Liver (tissue), 9 donors: ENCODE data around the gene GPX4. TPM values are rescaled to one million over a fixed set of nuclear protein-coding genes. Genes with fewer than 3 reads are reported as not detected.

Experiments used
- DNase-seq: peaks from one replicate; pipeline ENCODE4 v3.0.0-alpha.2; 2017; ENCODE audit warnings: low spot score
- H3K27ac ChIP-seq, 2 donors: one replicate each; pipeline ENCODE4 v1.7.0; 2013; ENCODE audit warnings: inconsistent platforms in 2 of 2, low read length in 2 of 2, control low read depth in 1 of 2, low read depth in 1 of 2, mild to moderate bottlenecking in 1 of 2
- H3K27me3 ChIP-seq, 4 donors: one replicate each; pipeline versions ENCODE4 v1.6.1 to v1.7.0; 2013; ENCODE audit warnings: low read length in 3 of 4, inconsistent platforms in 1 of 4, mild to moderate bottlenecking in 1 of 4, moderate library complexity in 1 of 4; ENCODE audit not compliant: control insufficient read depth in 4 of 4, insufficient read depth in 4 of 4
- H3K36me3 ChIP-seq, 4 donors: one replicate each; pipeline versions ENCODE4 v1.6.1 to v1.7.0; 2013; ENCODE audit warnings: low read length in 3 of 4, mild to moderate bottlenecking in 3 of 4, low read depth in 1 of 4, moderate library complexity in 1 of 4; ENCODE audit not compliant: control insufficient read depth in 4 of 4, insufficient read depth in 3 of 4
- H3K4me1 ChIP-seq, 4 donors: one replicate each; pipeline versions ENCODE4 v1.6.1 to v1.7.0; 2013; ENCODE audit warnings: low read length in 3 of 4, mild to moderate bottlenecking in 3 of 4, moderate library complexity in 1 of 4; ENCODE audit not compliant: control insufficient read depth in 4 of 4, insufficient read depth in 4 of 4
- H3K4me3 ChIP-seq, 3 donors: one replicate each; pipeline versions ENCODE4 v1.6.1 to v1.7.0; 2013; ENCODE audit warnings: low read length in 3 of 3, control low read depth in 1 of 3, low read depth in 1 of 3, mild to moderate bottlenecking in 1 of 3
- H3K9ac ChIP-seq, 2 donors: one replicate each; pipeline ENCODE4 v1.7.0; 2013; ENCODE audit warnings: low read length in 2 of 2, mild to moderate bottlenecking in 2 of 2, moderate library complexity in 2 of 2, control low read depth in 1 of 2, low read depth in 1 of 2
- H3K9me3 ChIP-seq, 4 donors: one replicate each; pipeline versions ENCODE4 v1.6.1 to v1.7.0; 2013; ENCODE audit warnings: low read length in 3 of 4; ENCODE audit not compliant: control insufficient read depth in 4 of 4
- EGR1 ChIP-seq, 2 donors: IDR thresholded peaks; 2 replicates each; pipeline ENCODE4 v1.6.1; 2016 to 2018; ENCODE audit warnings: antibody characterized with exemption in 2 of 2, low read depth in 2 of 2
- FOXA1 ChIP-seq: IDR thresholded peaks from 2 replicates; pipeline ENCODE4 v1.6.1; 2016; ENCODE audit warnings: antibody characterized with exemption
- FOXA2 ChIP-seq: IDR thresholded peaks from 2 replicates; pipeline ENCODE4 v1.6.1; 2016; ENCODE audit warnings: antibody characterized with exemption
- GABPA ChIP-seq, 2 donors: IDR thresholded peaks in 1 of 2; conservative IDR thresholded peaks in 1 of 2; 2 replicates each; pipeline ENCODE4 v1.6.1; 2016; ENCODE audit warnings: antibody characterized with exemption in 2 of 2, mild to moderate bottlenecking in 1 of 2, moderate library complexity in 1 of 2
- HNF4A ChIP-seq, 2 donors: conservative IDR thresholded peaks; 2 replicates each; pipeline ENCODE4 v1.6.1; 2016; ENCODE audit warnings: antibody characterized with exemption in 2 of 2, mild to moderate bottlenecking in 2 of 2
- HNF4G ChIP-seq: IDR thresholded peaks from 2 replicates; pipeline ENCODE4 v1.6.1; 2016; ENCODE audit warnings: antibody characterized with exemption
- JUND ChIP-seq, 2 donors: IDR thresholded peaks; 2 replicates each; pipeline ENCODE4 v1.6.1; 2016; ENCODE audit warnings: antibody characterized with exemption in 2 of 2
- NR2F2 ChIP-seq: IDR thresholded peaks from 2 replicates; pipeline ENCODE4 v1.6.1; 2016; ENCODE audit warnings: antibody characterized with exemption
- RAD21 ChIP-seq, 2 donors: IDR thresholded peaks; 2 replicates each; pipeline ENCODE4 v1.6.1; 2016; ENCODE audit warnings: antibody characterized with exemption in 2 of 2, mild to moderate bottlenecking in 2 of 2
- RXRA ChIP-seq, 2 donors: IDR thresholded peaks; 2 replicates each; pipeline ENCODE4 v1.6.1; 2017 to 2018; ENCODE audit warnings: antibody characterized with exemption in 2 of 2, mild to moderate bottlenecking in 1 of 2
- SP1 ChIP-seq: IDR thresholded peaks from 2 replicates; pipeline ENCODE4 v1.6.1; 2018; ENCODE audit warnings: antibody characterized with exemption, mild to moderate bottlenecking
- TAF1 ChIP-seq: conservative IDR thresholded peaks from 2 replicates; pipeline ENCODE4 v1.6.1; 2016; ENCODE audit warnings: antibody characterized with exemption, mild to moderate bottlenecking
- YY1 ChIP-seq: IDR thresholded peaks from 2 replicates; pipeline ENCODE4 v1.6.1; 2016; ENCODE audit warnings: antibody characterized with exemption, mild to moderate bottlenecking
- WGBS: extraction: QIAGEN DNeasy Blood & Tissue Kit; methylation state at CpG from one replicate; pipeline ENCODE4 v1.1.7; 2013; 5-methylcytosine and 5-hydroxymethylcytosine counted together
- polyA plus RNA-seq, 2 donors: library from polyadenylated mRNA; stranded (reverse) in 1 of 2; unstranded in 1 of 2; fragments of 200-250 nt in 1 of 2; fragments of >200 nt in 1 of 2; fragmentation: Nextera tagmentation in 1 of 2; extraction: Ambion mirVana in 1 of 2; gene quantifications; one replicate each; pipeline versions ENCODE4 v1.2.1 to v1.2.3, GENCODE V29; 2013 to 2015
- total RNA-seq, 2 donors: library from RNA; depleted of rRNA; stranded (reverse); fragments of >200 nt; gene quantifications; one replicate each; pipeline ENCODE4 v1.2.3, GENCODE V29; 2014
- TF ChIP-seq, protein P1 (sequence below): IDR thresholded peaks from 2 replicates; pipeline ENCODE4 v1.6.1; 2016; ENCODE audit warnings: antibody characterized with exemption, mild to moderate bottlenecking
- TF ChIP-seq, protein P2 (sequence below): IDR thresholded peaks from 2 replicates; pipeline ENCODE4 v1.6.1; 2016; ENCODE audit warnings: antibody characterized with exemption
- TF ChIP-seq, protein P3 (sequence below): IDR thresholded peaks from 2 replicates; pipeline ENCODE4 v1.6.1; 2016; ENCODE audit warnings: antibody characterized with exemption
- TF ChIP-seq, protein P4 (sequence below): fragments of 150-350 bp; IDR thresholded peaks from 2 replicates; pipeline ENCODE4 v1.5.1; 2017; ENCODE audit warnings: improper control_type of control experiment, low read depth, low read length; ENCODE audit not compliant: missing input control
- TF ChIP-seq, protein P5 (sequence below): IDR thresholded peaks from 2 replicates; pipeline ENCODE4 v1.6.1; 2016; ENCODE audit warnings: antibody characterized with exemption
- donor health status: healthy.
- donor health status: healthy.
- donor health status: healthy.
- donor health status: healthy.
- donor health status: healthy.

The GPX4 gene
- total and polyA plus RNA-seq, 4 donors, result 122 to 558 (median 298) TPM

DNA sequence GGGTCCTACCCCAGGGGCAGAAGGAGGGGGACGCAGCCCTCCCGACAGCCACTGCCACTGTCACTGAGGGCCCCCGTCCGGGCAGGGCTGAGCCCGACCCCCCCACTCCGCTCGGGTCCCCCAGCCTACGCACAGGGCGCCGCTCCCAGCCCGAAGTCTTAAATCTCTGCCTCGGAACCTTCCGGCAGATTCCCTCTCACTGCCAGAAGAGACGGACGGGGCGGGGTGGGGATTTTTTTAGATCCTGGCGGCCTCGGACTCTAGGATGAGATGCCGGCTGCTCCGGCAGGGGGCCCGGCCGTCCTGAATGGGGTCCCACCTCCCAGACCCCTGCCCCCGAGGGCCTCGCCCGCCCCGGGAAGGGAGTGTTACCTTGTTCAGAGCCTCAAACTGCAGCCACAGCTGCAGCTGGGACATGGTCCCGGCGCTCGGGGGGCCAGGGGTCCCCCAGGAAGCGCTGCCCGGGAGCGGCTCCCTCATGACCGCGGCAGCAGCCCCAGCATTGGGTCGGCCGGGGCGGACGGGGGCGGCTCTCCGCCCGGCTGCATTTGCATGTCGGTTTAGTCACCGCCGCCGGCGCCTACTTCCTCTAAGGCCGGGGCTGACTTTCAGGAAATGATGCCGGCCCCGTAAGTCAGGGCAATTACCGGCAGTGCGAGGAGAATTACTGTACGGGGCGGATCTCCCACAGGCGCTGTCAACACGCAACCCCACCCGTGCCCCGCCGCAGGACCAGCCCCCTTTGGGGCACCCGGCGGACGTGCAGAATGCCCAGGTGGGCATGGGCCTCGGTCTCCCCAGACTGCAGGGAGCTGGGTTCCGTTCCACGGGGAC is 28.1 kb downstream of the GPX4 start:
- Histone ChIP-seq H3K4me1 (peaks cover 0 to 4% (median 0%) of the 10 kb centered on the region in 4 donors), H3K9ac (peak overlapping the region; percentile 36 to 58), H3K36me3 (peaks cover 5 to 15% (median 6%) of the 10 kb centered on the region in 4 donors)

More for the DNA sequence above, 28.1 kb downstream of the GPX4 start:
- H3K4me3 ChIP-seq, result peak overlapping the region; percentile 2 to 65 (median 49)
- H3K27me3 ChIP-seq, result no peaks in the 10 kb centered on the region
- DNase-seq, result peak; percentile 49
- no peaks in the 10 kb centered on the region for H3K9me3 ChIP-seq
- WGBS, result 53% methylated on average over 64 of the region's 64 CpGs
- TF ChIP-seq JUND (IDR thresholded peaks at IDR 0.05) (no peak), GABPA (IDR thresholded peaks at IDR 0.05 in 1 of 2, conservative IDR thresholded peaks at IDR 0.05 in 1 of 2) (peak in 1 of 2 donors; percentile 30), RXRA (IDR thresholded peaks at IDR 0.05) (no peak), HNF4A (conservative IDR thresholded peaks at IDR 0.05) (no peak), YY1 (peak; percentile 38), TAF1 (no peak), FOXA2 (no peak), HNF4G (no peak), FOXA1 (no peak), SP1 (no peak), RAD21 (IDR thresholded peaks at IDR 0.05) (no peak), EGR1 (IDR thresholded peaks at IDR 0.05; ENCODE audit: low read depth in 2 of 2) (no peak), NR2F2 (peak; percentile 32)
- TF ChIP-seq, protein P1, sequence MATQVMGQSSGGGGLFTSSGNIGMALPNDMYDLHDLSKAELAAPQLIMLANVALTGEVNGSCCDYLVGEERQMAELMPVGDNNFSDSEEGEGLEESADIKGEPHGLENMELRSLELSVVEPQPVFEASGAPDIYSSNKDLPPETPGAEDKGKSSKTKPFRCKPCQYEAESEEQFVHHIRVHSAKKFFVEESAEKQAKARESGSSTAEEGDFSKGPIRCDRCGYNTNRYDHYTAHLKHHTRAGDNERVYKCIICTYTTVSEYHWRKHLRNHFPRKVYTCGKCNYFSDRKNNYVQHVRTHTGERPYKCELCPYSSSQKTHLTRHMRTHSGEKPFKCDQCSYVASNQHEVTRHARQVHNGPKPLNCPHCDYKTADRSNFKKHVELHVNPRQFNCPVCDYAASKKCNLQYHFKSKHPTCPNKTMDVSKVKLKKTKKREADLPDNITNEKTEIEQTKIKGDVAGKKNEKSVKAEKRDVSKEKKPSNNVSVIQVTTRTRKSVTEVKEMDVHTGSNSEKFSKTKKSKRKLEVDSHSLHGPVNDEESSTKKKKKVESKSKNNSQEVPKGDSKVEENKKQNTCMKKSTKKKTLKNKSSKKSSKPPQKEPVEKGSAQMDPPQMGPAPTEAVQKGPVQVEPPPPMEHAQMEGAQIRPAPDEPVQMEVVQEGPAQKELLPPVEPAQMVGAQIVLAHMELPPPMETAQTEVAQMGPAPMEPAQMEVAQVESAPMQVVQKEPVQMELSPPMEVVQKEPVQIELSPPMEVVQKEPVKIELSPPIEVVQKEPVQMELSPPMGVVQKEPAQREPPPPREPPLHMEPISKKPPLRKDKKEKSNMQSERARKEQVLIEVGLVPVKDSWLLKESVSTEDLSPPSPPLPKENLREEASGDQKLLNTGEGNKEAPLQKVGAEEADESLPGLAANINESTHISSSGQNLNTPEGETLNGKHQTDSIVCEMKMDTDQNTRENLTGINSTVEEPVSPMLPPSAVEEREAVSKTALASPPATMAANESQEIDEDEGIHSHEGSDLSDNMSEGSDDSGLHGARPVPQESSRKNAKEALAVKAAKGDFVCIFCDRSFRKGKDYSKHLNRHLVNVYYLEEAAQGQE, result no peak
- TF ChIP-seq, protein P2, sequence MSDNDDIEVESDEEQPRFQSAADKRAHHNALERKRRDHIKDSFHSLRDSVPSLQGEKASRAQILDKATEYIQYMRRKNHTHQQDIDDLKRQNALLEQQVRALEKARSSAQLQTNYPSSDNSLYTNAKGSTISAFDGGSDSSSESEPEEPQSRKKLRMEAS, result no peak
- TF ChIP-seq, protein P3, sequence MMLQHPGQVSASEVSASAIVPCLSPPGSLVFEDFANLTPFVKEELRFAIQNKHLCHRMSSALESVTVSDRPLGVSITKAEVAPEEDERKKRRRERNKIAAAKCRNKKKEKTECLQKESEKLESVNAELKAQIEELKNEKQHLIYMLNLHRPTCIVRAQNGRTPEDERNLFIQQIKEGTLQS, result no peak
- TF ChIP-seq, protein P4, sequence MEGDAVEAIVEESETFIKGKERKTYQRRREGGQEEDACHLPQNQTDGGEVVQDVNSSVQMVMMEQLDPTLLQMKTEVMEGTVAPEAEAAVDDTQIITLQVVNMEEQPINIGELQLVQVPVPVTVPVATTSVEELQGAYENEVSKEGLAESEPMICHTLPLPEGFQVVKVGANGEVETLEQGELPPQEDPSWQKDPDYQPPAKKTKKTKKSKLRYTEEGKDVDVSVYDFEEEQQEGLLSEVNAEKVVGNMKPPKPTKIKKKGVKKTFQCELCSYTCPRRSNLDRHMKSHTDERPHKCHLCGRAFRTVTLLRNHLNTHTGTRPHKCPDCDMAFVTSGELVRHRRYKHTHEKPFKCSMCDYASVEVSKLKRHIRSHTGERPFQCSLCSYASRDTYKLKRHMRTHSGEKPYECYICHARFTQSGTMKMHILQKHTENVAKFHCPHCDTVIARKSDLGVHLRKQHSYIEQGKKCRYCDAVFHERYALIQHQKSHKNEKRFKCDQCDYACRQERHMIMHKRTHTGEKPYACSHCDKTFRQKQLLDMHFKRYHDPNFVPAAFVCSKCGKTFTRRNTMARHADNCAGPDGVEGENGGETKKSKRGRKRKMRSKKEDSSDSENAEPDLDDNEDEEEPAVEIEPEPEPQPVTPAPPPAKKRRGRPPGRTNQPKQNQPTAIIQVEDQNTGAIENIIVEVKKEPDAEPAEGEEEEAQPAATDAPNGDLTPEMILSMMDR, result no peak
- TF ChIP-seq, protein P5, sequence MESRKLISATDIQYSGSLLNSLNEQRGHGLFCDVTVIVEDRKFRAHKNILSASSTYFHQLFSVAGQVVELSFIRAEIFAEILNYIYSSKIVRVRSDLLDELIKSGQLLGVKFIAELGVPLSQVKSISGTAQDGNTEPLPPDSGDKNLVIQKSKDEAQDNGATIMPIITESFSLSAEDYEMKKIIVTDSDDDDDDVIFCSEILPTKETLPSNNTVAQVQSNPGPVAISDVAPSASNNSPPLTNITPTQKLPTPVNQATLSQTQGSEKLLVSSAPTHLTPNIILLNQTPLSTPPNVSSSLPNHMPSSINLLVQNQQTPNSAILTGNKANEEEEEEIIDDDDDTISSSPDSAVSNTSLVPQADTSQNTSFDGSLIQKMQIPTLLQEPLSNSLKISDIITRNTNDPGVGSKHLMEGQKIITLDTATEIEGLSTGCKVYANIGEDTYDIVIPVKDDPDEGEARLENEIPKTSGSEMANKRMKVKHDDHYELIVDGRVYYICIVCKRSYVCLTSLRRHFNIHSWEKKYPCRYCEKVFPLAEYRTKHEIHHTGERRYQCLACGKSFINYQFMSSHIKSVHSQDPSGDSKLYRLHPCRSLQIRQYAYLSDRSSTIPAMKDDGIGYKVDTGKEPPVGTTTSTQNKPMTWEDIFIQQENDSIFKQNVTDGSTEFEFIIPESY, result no peak
- peak overlapping the region; percentile 83 to 91 for H3K27ac ChIP-seq
